Glutamatergic neuron (in vitro differentiated cells): ENCODE measurements around the gene TMEM132E. TPM values are rescaled to one million over a fixed set of nuclear protein-coding genes. Genes with fewer than 3 reads are reported as not detected.

Experiments used
- DNase-seq: peaks from one replicate; pipeline ENCODE4 v3.0.0; 2022
- H3K27ac Mint-ChIP-seq: one replicate; pipeline ENCODE4 v1.8.0; 2020; ENCODE audit warnings: mild to moderate bottlenecking, mixed read lengths, inconsistent platforms; ENCODE audit not compliant: unreplicated experiment
- H3K27me3 Mint-ChIP-seq: one replicate; pipeline ENCODE4 v1.8.0; 2020; ENCODE audit warnings: mild to moderate bottlenecking, moderate library complexity, mixed read lengths, inconsistent platforms; ENCODE audit not compliant: unreplicated experiment
- H3K36me3 Mint-ChIP-seq: one replicate; pipeline ENCODE4 v1.8.0; 2020; ENCODE audit warnings: mild to moderate bottlenecking, mixed read lengths, inconsistent platforms; ENCODE audit not compliant: unreplicated experiment
- H3K4me1 Mint-ChIP-seq: one replicate; pipeline ENCODE4 v1.8.0; 2020; ENCODE audit warnings: mild to moderate bottlenecking, low read depth, mixed read lengths, inconsistent platforms; ENCODE audit not compliant: unreplicated experiment
- H3K4me3 Mint-ChIP-seq: one replicate; pipeline ENCODE4 v1.8.0; 2020; ENCODE audit warnings: mild to moderate bottlenecking, mixed read lengths, inconsistent platforms; ENCODE audit not compliant: unreplicated experiment
- H3K9me3 Mint-ChIP-seq: one replicate; pipeline ENCODE4 v1.8.0; 2020; ENCODE audit warnings: mild to moderate bottlenecking, moderate library complexity, mixed read lengths, inconsistent platforms; ENCODE audit not compliant: unreplicated experiment
- total RNA-seq: library from RNA; stranded (reverse); fragmentation: NEBNext Ultra II Directional; extraction: Animal tissue kit (Norgen Biotek cat#: 25700); gene quantifications from one replicate; pipeline ENCODE4 v1.2.1, GENCODE V29; 2021; ENCODE audit not compliant: unreplicated experiment
- TF ChIP-seq, protein P1 (sequence below): fragments of 200-600 bp; sonication (generic); IDR thresholded peaks from one replicate; pipeline ENCODE4 v1.5.0; 2021; ENCODE audit not compliant: partially characterized antibody, unreplicated experiment

Gene TMEM132E
- total RNA-seq, 1 donor from 2014 or later = 93.6 TPM

DNA sequence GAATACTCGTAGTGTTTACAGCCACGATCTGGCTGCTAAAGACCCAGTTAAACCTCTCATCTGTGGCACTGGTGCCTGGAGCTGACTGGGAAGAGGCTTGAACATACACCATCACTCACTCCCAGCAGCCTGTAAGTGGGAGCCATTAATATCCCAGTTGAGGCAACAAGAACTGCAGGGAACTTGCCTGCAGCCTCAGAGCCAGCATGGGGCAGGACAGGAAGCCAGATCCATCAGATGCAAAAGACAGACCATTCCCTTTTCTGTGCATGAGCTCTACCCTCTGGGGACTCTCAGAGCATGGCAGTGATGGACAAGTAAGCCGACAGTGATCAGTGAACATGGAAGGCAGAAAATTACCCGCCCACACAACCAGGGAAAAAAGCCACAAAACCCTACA lies 91.8 kb downstream of the TMEM132E start:
- no peak for DNase-seq
- peaks cover 5% of the 10 kb centered on the region for H3K9me3 Mint-ChIP-seq
- peaks cover 3% of the 10 kb centered on the region for H3K27me3 Mint-ChIP-seq
- no peak overlapping the region for H3K4me3 Mint-ChIP-seq
- H3K36me3 Mint-ChIP-seq = peaks cover 7% of the 10 kb centered on the region
- TF ChIP-seq, protein P1, sequence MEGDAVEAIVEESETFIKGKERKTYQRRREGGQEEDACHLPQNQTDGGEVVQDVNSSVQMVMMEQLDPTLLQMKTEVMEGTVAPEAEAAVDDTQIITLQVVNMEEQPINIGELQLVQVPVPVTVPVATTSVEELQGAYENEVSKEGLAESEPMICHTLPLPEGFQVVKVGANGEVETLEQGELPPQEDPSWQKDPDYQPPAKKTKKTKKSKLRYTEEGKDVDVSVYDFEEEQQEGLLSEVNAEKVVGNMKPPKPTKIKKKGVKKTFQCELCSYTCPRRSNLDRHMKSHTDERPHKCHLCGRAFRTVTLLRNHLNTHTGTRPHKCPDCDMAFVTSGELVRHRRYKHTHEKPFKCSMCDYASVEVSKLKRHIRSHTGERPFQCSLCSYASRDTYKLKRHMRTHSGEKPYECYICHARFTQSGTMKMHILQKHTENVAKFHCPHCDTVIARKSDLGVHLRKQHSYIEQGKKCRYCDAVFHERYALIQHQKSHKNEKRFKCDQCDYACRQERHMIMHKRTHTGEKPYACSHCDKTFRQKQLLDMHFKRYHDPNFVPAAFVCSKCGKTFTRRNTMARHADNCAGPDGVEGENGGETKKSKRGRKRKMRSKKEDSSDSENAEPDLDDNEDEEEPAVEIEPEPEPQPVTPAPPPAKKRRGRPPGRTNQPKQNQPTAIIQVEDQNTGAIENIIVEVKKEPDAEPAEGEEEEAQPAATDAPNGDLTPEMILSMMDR = no peak
- H3K4me1 Mint-ChIP-seq = peaks cover 5% of the 10 kb centered on the region
- H3K27ac Mint-ChIP-seq = no peak overlapping the region

DNA sequence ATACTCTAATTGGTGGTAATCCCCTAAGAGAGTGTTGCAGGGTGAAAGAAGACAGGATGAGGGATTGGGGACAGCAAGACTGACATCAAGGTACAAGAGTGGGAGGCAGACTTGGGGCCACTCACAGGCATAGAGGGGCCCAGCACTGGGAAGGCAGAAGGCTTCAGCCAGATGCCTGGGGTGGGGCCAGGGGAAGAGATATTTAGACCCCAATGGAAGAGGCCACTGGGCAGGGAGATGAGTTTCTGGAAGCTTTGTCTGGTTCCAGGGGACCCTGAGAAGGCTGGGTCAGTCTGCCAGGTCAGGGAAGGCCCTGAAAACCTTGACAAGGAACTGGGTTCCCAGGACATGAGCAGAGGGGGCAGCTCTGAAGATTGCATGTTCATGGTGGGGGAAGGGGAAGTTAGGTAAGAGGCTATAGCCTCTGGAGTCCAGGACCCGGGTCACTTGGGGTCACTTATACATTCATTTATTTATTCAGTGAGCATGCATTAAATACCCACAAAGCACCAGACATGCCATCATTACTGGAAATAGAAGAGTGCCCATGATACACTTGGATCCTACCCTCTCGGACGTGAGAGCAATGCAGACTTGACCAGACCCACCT lies 92.9 kb downstream of the TMEM132E start:
- TF ChIP-seq, protein P1 = no peak
- Mint-ChIP-seq H3K36me3 (peaks cover 7% of the 10 kb centered on the region), H3K27me3 (peaks cover 3% of the 10 kb centered on the region), H3K4me3 (no peak overlapping the region), H3K27ac (no peak overlapping the region), H3K9me3 (peaks cover 5% of the 10 kb centered on the region), H3K4me1 (peaks cover 5% of the 10 kb centered on the region)
- no peak for DNase-seq

DNA sequence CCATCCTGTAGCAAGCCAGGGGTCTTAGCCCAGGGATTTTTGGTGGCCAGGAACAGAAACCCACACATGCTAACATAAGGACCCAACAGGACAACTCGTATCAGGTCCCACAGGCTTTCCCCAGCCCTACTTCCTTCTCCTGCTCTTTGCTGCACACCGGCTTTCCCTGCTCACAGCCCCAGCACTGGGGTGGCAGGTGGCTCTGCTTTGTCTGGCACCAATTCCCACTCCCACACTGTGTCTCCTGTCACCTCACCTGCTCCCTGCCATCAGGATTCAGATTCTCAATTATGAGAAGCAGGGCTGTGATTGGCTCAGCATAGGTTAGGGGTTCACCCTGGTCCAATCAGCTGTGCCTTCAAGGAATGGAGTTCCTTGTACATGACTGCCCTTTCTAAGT lies 94.1 kb downstream of the TMEM132E start:
- DNase-seq = no peak
- H3K4me3 Mint-ChIP-seq = no peak overlapping the region
- H3K27ac Mint-ChIP-seq = no peak overlapping the region
- H3K9me3 Mint-ChIP-seq = peaks cover 5% of the 10 kb centered on the region
- H3K36me3 Mint-ChIP-seq = peaks cover 7% of the 10 kb centered on the region
- TF ChIP-seq, protein P1 = no peak
- no peaks in the 10 kb centered on the region for H3K4me1 Mint-ChIP-seq
- H3K27me3 Mint-ChIP-seq = no peaks in the 10 kb centered on the region

DNA sequence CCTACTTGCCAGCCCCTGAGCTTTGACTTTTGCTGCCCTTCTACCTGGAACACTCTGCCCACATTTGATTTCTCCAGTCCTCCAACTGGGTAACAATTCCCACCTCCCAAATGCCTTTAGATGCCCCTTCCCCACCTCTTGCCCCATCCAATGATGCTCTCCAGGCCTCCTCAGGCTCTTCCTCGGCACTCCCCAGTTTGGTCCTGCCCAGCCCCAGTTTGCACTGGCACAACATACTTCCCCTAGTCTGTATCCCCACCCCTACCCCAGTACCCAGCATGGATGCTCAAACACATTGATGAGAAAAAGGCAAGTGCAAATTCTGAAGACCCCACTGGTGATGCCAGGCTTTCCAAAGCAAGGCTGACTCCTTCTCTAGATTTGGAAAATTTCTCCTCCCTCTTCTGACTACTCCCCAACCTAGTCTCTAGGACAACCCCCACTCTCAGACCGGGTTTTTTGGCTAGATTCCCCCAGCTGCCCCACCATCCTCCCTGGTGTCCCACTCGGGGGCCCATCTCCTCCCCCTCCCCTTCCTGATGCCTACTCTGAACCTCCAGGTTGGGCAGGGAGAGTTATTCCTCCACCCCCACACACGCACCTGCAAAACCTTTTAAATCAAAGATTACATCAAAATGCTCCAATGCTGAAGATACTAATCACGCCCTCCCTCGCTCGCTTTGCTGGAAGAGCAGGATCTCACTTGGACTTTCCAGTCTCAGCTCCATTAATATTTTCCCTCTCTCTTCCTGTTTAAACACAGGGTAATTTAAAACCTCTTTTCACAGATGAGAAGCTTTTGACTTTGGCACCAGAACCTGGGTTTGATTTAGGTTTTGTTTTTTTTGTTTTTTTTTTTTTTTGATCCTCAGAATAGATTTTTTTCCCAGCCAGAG lies 94.9 kb downstream of the TMEM132E start:
- no peak for DNase-seq
- TF ChIP-seq, protein P1 = no peak
- Mint-ChIP-seq H3K9me3 (peaks cover 5% of the 10 kb centered on the region), H3K4me3 (no peak overlapping the region), H3K27me3 (no peaks in the 10 kb centered on the region), H3K36me3 (peaks cover 7% of the 10 kb centered on the region), H3K4me1 (no peaks in the 10 kb centered on the region), H3K27ac (no peak overlapping the region)

DNA sequence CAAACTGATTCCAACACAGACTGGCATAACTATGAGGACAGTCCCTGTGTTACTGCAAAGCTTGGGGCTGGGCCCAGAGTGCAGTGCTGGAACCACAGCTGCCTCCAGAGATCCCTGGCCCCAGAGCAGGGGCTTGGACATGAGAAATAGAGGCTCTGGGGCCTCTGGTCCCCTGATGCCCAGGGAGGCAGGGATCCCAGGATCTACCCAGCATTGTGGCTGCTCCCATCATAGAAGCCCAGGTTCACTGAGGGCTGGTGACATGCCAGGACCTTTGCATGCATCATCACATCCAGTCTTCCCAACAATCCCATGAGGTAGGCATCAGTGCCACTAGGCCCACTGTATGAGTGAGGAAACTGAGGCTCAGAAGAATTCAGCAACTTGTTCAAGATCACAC lies 95.8 kb downstream of the TMEM132E start:
- Mint-ChIP-seq H3K4me3 (no peak overlapping the region), H3K36me3 (peaks cover 7% of the 10 kb centered on the region), H3K4me1 (no peaks in the 10 kb centered on the region), H3K27me3 (no peaks in the 10 kb centered on the region), H3K27ac (no peak overlapping the region), H3K9me3 (peaks cover 5% of the 10 kb centered on the region)
- TF ChIP-seq, protein P1 = no peak
- no peak for DNase-seq
